OCI-LY3 (cell line): ENCODE measurements around the gene CGN.

Source experiments
- EZH2phosphoT487 ChIP-seq: fragments of 200-600 bp; shearing (Covaris generic); IDR thresholded peaks from 2 replicates; pipeline ENCODE4 v1.6.1; 2018; ENCODE audit warnings: antibody characterized with exemption, mixed run types, low read depth
- TF ChIP-seq, protein P1 (sequence below): fragments of 200-600, 300-600 bp; sonication (generic); IDR thresholded peaks from 2 replicates; pipeline ENCODE4 v1.5.1; 2014; ENCODE audit warnings: antibody characterized with exemption, low read length, low read depth

DNA sequence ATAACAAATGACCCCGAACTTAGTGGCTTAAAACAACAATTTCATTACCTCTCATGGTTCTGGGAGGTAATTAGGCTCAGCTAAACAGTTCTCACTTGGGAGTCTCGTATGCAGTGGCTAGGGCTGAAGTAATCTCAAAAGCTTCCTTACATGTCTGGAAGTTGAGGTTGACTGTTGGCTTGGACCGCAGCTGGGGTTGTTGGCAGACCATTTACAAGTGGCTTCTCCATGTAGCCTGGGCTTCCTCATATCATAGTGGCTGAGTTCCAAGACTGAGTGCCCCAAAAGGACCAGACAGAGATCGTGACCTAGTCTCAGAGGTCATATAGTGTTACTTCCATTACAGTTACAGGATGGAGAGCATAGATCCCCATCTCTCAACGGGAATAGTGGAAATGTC is 49.5 kb upstream of the CGN start:
- TF ChIP-seq, protein P1, sequence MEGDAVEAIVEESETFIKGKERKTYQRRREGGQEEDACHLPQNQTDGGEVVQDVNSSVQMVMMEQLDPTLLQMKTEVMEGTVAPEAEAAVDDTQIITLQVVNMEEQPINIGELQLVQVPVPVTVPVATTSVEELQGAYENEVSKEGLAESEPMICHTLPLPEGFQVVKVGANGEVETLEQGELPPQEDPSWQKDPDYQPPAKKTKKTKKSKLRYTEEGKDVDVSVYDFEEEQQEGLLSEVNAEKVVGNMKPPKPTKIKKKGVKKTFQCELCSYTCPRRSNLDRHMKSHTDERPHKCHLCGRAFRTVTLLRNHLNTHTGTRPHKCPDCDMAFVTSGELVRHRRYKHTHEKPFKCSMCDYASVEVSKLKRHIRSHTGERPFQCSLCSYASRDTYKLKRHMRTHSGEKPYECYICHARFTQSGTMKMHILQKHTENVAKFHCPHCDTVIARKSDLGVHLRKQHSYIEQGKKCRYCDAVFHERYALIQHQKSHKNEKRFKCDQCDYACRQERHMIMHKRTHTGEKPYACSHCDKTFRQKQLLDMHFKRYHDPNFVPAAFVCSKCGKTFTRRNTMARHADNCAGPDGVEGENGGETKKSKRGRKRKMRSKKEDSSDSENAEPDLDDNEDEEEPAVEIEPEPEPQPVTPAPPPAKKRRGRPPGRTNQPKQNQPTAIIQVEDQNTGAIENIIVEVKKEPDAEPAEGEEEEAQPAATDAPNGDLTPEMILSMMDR: no peak
- no peak for TF ChIP-seq EZH2phosphoT487
